NCI-H526 treated with DMSO at 0.1 percent for 48 hours (cell line): Measurements from ENCODE around the gene EIF2S3.
A peak's percentile ranks its signal among the peaks of the same experiment; 100 is the strongest.
"Not testable (repeated sequence)": the region's sequence is repeated elsewhere in the genome, so short reads cannot be mapped to it uniquely, and the experiment has no call there.

Experiments used
- DNase-seq: peaks from one replicate; lab custom pipeline; 2025; lab: John Stamatoyannopoulos, UW

EIF2S3 gene

DNA sequence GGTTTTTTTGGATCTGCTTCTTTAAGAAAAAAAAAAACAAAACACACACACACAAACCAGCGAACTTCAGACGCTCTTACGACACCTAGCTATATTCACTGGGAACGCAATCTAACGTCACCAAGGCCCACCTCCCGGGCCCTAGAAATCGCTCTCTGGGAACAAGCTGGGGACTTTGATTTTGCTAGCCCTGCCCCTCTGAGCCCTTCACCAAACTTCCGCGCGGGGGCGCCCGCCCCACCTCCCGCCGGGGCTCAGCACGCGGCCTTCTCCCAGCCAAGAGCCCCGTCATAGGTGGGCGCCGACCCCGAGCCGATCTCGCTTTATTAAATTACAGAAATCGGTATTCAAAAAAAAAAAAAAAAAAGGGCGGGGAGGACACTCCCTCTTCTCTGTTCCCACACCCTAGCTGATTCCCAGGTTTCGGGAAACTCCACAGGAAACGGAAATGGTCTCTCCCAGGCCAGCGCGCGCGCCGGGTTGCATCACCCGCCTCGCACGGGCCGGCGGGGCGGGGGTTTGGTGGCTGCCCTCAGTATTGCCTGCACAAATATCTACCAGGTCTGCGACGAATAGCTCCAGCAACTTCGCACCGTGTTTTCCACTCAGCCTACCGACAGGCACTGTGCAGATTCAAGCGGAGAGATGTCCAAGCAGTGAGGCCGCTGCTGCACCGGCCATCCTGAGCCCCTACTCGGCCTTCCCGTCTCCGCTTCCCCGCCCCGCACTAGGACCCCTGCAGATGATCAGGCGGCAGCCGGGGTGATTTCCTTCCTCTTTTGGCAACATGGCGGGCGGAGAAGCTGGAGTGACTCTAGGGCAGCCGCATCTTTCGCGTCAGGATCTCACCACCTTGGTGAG, at the start of gene EIF2S3:
EIF2S3 (plus strand) TSS at position 775 of the 861 bp plus-strand sequence; CDS start at position 788, 13 bp downstream.
- DNase-seq, result peak; percentile 96

DNA sequence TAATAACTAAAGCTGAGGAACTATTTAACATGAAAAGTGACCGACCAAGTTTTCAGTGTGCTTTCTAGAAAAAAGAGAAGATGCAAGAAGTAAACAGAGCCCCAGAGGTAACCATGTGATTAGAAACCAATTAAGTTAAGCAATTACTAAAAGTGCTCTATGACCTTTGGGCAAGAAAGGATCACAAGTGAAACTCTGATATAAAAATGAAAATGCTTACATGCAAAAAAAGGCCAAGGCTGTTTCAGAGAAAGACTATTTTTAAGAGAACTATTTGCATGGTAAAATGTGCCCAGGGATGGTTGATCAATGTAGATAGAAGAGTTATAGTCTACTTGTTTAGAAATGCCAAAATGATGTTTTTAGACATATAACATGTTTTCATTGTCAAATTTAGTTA, 49.7 kb upstream of the EIF2S3 start:
- no peak for DNase-seq

GRCh38 chrX:24005867-24006266, 48.9 kb upstream of the EIF2S3 start:
- DNase-seq, result no peak

- no peak for DNase-seq
Observed at GRCh38 chrX:24012266-24012665, 42.5 kb upstream of the EIF2S3 start.

DNA sequence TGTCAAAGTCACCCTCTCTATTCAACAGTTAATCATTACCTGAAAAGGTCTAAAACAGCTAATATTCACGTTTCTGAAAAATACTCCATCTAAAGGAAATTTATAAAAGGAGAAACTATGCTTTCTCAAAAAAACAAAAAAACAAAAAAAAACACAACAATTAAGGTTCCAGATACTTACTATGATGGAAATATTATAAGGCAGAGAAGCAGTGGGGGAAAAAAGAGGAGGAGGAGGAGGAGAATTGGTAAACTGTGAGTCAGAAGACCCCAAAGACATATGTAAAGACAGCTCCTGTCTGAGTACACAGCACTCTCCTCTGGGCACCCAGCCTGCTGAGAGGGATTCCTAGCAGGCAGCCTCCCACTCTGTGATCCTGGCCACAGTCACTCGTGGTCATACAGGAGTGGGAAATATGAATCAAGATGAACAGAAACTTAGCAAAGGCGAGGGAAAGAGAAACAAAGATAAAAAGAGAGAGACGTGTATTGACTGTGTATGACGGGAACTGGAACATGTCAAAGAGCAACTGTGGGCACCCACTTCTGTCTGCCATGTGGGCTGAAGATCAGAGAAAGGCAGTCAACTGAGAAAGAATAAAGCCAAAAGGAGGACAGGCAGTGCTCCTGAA, 40.3 kb upstream of the EIF2S3 start:
- DNase-seq, result no peak

- DNase-seq, result no peak
Observed at GRCh38 chrX:24017674-24018073, 37.1 kb upstream of the EIF2S3 start.

DNA sequence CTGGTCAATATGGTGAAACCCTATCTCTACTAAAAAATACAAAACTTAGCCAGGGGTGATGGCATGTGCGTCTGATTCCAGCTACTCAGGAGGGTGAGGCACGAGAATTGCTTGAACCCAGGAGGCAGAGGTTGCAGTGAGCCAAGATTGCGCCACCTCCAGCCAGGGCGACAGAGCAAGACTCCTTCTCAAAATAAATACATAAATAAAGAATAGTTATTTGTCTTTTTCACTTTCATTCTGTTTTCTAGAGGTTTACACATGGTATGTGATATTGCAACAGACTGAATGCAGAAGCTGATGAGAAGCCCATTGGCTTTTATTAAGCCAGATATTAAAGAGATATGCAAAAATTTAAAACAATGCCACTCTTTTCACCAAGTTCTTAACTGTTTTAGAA, 35.9 kb upstream of the EIF2S3 start:
- no peak for DNase-seq

GRCh38 chrX:24019448-24019847, 35.3 kb upstream of the EIF2S3 start:
- no peak for DNase-seq

DNA sequence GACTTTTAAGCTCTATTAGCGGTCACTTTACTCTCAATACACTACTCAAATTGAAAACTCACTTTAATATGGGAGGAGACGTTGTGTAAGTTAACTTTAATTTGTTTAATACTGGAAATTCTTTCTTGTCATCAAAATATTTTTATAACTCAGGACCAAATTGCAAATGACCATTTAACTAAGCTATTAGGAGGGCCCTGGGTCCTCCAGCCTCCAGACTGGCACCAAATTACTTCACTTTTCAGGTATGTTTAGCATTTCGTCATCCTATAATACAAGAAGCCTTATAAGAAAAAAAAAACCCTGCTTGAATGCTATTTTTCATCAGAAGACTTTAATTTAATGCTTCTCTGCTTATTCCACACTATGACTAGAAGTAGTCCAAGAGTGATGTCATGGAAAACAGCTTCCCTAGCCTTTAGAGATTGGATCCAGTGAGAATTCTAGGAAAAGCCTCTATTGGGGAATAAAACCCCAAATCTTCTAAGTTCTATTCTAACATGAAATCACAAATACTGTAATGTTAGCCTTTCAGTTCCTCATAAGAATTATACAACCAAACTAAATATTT, 34.4 kb upstream of the EIF2S3 start:
- no peak for DNase-seq

DNA sequence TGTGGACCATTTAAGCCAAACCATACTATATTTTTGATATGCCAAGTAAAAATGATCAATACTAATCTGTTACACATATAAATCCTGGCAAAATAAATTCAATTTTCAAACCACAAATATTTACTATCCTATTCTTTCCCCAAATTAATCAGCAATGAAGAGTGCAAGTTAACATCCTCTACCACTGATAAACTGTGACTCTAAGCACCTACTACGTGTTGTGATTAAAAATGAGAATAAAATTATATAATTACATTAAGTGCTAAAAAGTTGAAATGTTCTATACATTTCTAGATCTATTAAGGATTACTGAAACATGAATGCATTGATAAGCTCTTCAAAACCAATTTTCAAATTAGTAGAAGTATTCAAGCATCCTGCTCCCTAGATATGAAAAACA, 31.2 kb upstream of the EIF2S3 start:
- no peak for DNase-seq

DNA sequence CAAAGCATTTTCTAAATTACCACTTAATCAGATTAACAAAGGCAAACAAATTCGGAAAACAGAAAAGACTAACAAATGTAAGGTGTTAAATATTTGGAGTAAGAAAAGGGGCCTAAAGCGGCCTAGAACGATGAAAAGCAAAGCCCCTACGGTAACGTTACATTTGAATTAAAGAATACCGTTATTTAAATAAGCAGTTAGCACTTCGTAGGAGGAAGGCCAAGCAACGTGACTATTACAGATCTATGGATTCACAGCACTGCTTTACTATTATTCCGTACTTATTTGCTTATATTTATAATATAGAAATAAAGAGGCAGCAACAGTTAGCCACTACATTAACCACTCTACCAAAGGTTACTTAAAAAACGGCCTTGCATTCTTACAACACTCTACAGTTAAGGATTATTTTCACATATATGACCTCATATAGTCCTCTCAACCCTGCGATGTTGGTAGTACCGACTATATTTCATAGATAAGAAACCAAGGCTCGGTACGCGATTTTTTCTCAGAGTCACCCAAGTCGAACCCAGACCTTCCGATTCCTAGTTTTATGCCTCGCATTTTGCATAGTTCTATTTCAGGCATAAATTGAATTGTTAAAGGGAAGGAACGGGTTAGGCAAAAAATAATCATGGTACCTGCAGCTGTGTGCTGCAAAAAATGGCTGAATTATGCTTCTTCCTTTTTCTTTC, 30.6 kb upstream of the EIF2S3 start:
- peak; percentile 65 for DNase-seq

- DNase-seq, result peak; percentile 86
Observed at GRCh38 chrX:24024819-24025740, 29.7 kb upstream of the EIF2S3 start.

GRCh38 chrX:24025741-24026403, 28.9 kb upstream of the EIF2S3 start:
- DNase-seq, result no peak

DNA sequence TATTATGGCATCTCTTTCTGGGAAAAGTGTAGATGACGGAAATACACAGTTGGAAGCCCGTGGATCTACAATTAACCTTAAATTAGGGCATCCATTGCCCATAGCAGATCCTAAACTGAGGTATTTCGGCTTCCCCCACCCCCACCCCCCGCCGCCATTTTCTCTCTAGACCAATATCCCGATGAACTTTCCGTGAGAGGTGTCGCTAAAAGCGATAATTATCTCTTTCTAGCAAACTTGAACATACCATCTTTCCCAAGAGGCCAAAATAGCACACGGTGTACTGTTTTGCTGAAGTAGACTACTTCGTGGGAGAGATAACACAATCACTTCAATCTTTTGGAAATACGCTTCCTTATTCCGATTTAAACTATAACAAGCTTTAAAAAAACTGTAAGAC, 28.3 kb upstream of the EIF2S3 start:
- DNase-seq, result no peak

DNA sequence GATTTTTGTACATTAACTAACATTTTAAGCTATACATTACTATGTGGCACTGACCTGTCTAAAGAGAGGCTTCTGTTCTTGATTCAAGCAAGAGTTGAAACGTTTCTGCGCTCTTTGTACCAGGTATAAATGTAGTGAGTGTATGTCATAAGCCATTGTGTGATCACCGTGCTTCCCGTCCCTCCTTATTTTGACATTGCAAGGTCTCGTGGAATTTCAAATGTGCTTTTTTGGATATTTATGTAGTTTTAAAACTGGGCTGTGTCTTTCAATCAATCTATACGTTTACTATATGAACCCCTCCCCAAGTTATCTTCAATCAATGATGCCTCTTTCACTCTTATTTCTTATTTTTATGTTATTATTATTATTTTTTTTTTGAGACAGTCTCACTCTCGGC, 27.7 kb upstream of the EIF2S3 start, which contains the start of gene KLHL15:
KLHL15 (minus strand) TSS at position 101 of the 400 bp plus-strand sequence. CDS start 20,493 bp downstream, outside the sequence.
- DNase-seq, result no peak

DNA sequence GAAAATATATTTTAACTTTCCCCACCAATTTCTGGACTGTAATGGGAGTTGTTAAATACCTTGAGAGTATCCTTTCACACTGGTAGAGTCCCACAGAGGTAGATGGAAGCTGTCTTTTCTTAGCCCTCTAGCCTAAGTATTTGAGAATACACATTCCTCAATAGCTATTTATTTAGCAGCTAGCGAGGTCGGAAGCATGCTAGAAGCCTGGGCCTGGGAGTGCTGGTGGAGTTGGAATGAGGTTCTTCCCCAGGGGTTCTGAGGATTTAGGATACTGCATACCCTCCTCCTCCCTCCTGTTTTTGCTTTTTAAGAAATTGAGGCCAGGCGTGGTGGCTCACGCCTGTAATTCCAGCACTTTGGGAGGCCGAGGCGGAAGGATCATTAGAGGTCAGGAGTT, 26.8 kb upstream of the EIF2S3 start:
- no peak for DNase-seq

DNA sequence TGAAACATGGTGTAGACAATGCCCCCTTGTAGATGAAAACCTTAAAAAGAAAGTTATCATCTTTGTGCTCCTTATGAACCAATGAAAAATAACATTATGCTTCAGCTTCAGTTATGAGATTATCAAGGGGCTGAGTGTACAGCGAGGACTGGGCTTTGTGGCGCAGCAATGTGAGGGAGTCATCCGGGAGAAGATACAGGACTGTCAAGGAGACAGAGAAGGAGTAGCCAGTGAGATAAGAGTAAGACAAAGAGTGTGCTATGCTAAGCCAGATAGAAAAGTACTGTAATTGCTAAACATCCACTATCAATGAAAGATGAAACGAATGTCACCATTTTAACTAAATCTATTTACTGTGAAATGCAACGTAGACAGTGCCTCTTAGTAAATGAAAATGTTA, 24.2 kb upstream of the EIF2S3 start:
- no peak for DNase-seq

GRCh38 chrX:24034485-24034884, 20.3 kb upstream of the EIF2S3 start:
- no peak for DNase-seq

DNA sequence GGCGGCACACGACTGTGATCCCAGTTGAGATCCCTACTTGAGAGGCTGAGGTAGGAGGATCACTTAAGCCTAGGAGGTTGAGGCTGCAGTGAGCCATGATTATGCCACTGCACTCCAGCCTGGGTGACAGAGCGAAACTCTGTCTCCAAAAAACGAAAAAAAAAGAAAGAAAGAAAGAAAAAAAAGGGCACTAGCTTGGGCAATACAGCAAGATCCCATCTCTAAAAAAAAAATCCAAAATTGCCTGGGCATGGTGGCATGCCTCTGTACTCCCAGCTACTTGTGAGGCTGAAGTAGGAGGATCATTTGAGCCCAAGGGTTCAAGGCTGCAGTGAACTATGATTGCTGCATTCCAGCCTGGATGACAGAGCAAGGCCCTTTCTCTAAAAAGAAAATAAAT, 17.0 kb upstream of the EIF2S3 start:
- DNase-seq, result no peak

DNA sequence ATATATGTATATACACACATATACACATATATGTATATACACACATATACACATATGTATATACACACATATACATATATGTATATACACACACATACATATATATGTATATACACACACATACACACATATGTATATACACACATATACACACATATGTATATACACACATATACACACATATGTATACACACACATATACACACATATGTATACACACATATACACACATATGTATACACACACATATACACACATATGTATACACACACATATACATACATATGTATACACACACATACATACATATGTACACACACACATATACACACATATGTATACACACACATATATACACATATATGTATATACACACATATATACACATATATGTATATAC, 8.7 kb upstream of the EIF2S3 start:
- not testable (repeated sequence) for DNase-seq

- not testable (repeated sequence) for DNase-seq
Observed at GRCh38 chrX:24049643-24050042, 5.1 kb upstream of the EIF2S3 start.
